Skin epidermis (tissue), 12 donors: ENCODE data around the gene VAMP8.
"Not testable (repeated sequence)": the region's sequence is repeated elsewhere in the genome, so short reads cannot be mapped to it uniquely, and the experiment has no call there.

Experiments
- H3K27ac ChIP-seq, 21 experiments: fragments of 200-600 bp; sonication (generic) in 11 of 21; one replicate each; pipeline ENCODE4 v1.5.0; 2020; ENCODE audit warnings: mild to moderate bottlenecking in 3 of 21, inconsistent platforms in 2 of 21, moderate library complexity in 2 of 21
- H3K4me3 ChIP-seq, 7 experiments: fragments of 200-600 bp; sonication (generic) in 2 of 7; one replicate each; pipeline ENCODE4 v1.5.0; 2020; ENCODE audit warnings: inconsistent platforms in 2 of 7, mild to moderate bottlenecking in 2 of 7, moderate library complexity in 1 of 7

VAMP8 gene

GRCh38 chr2:85593023-85593422 lies 15.6 kb downstream of the VAMP8 start:
- Histone ChIP-seq H3K27ac (peak overlapping the region in 3 of 21 experiments; percentile 52 to 90 (median 78)), H3K4me3 (no peak overlapping the region)

GRCh38 chr2:85594715-85595300 lies 17.4 kb downstream of the VAMP8 start:
- Histone ChIP-seq H3K27ac (peak overlapping the region in 20 of 21 experiments; percentile 72 to 94 (median 91)), H3K4me3 (peak overlapping the region; percentile 59 to 85 (median 72))

- Histone ChIP-seq H3K27ac (peak within 1 kb of the TSS; percentile 70 to 94 (median 91)), H3K4me3 (peak within 1 kb of the TSS; percentile 59 to 85 (median 72))
These were observed 18.1 kb downstream of the VAMP8 start, which contains the start of gene RNF181 for GRCh38 chr2:85595301-85596025. Gene RNF181 (plus strand): TSS chr2:85595745. CDS start chr2:85595764, 19 bp downstream.

- H3K27ac ChIP-seq, result peak overlapping the region; percentile 70 to 94 (median 91)
- peak overlapping the region; percentile 59 to 85 (median 72) for H3K4me3 ChIP-seq
These were observed 18.6 kb downstream of the VAMP8 start for GRCh38 chr2:85596026-85596333.

- H3K4me3 ChIP-seq, result peak overlapping the region; percentile 59 to 85 (median 72)
- peak overlapping the region in 12 of 21 experiments; percentile 88 to 94 (median 92) for H3K27ac ChIP-seq
These were observed 19.2 kb downstream of the VAMP8 start for GRCh38 chr2:85596486-85597143.

- H3K4me3 ChIP-seq, result no peak overlapping the region
These were observed 19.9 kb downstream of the VAMP8 start for GRCh38 chr2:85597241-85597640.

GRCh38 chr2:85598594-85599340 lies 21.4 kb downstream of the VAMP8 start:
- no peak overlapping the region for H3K27ac ChIP-seq
- no peak overlapping the region for H3K4me3 ChIP-seq

More at GRCh38 chr2:85597241-85597640, 19.9 kb downstream of the VAMP8 start:
- peak overlapping the region in 1 of 21 experiments; percentile 91 for H3K27ac ChIP-seq

GRCh38 chr2:85599468-85600234 lies 22.3 kb downstream of the VAMP8 start:
- no peak overlapping the region for H3K27ac ChIP-seq

GRCh38 chr2:85600235-85600575 lies 22.8 kb downstream of the VAMP8 start:
- Histone ChIP-seq H3K27ac (no peak overlapping the region), H3K4me3 (no peak overlapping the region)

More at GRCh38 chr2:85599468-85600234, 22.3 kb downstream of the VAMP8 start:
- H3K4me3 ChIP-seq, result no peak overlapping the region

GRCh38 chr2:85600951-85601770 lies 23.8 kb downstream of the VAMP8 start:
- Histone ChIP-seq H3K27ac (peak overlapping the region in 13 of 21 experiments; percentile 72 to 96 (median 91)), H3K4me3 (peak overlapping the region in 3 of 7 experiments; percentile 66 to 79 (median 75))

GRCh38 chr2:85601771-85602475 lies 24.5 kb downstream of the VAMP8 start:
- Histone ChIP-seq H3K27ac (peak overlapping the region in 20 of 21 experiments; percentile 52 to 96 (median 84)), H3K4me3 (peak overlapping the region; percentile 58 to 85 (median 75))

GRCh38 chr2:85602476-85603234 lies 25.3 kb downstream of the VAMP8 start, which contains the start of gene TMEM150A:
Gene TMEM150A (minus strand): TSS chr2:85602698. CDS start chr2:85601948, 750 bp downstream.
- Histone ChIP-seq H3K27ac (peak within 1 kb of the TSS in 20 of 21 experiments; percentile 52 to 96 (median 84)), H3K4me3 (peak within 1 kb of the TSS; percentile 58 to 85 (median 75))

GRCh38 chr2:85604133-85604444 lies 26.7 kb downstream of the VAMP8 start:
- not testable (repeated sequence) for H3K4me3 ChIP-seq
- peak overlapping the region in 4 of 21 experiments; percentile 4 to 60 (median 24) for H3K27ac ChIP-seq

- Histone ChIP-seq H3K27ac (peak overlapping the region in 5 of 21 experiments; percentile 4 to 60 (median 18)), H3K4me3 (no peak overlapping the region)
These were observed 27.4 kb downstream of the VAMP8 start for GRCh38 chr2:85604568-85605339.

GRCh38 chr2:85605406-85606115 lies 28.2 kb downstream of the VAMP8 start:
- H3K4me3 ChIP-seq, result no peak overlapping the region
- H3K27ac ChIP-seq, result peak overlapping the region in 2 of 21 experiments; percentile 16 to 24

- H3K27ac ChIP-seq, result no peak overlapping the region
- no peak overlapping the region for H3K4me3 ChIP-seq
These were observed 28.7 kb downstream of the VAMP8 start for GRCh38 chr2:85606116-85606455.
